AG20443 (cell line): Measurements from ENCODE around the gene DDRGK1.
A peak's percentile ranks its signal among the peaks of the same experiment; 100 is the strongest.
"Not testable (repeated sequence)": the region's sequence is repeated elsewhere in the genome, so short reads cannot be mapped to it uniquely, and the experiment has no call there.

Experiments
- DNase-seq: peaks from one replicate; pipeline ENCODE4 v3.0.0; 2012; ENCODE audit warnings: low spot score, mixed read lengths

The DDRGK1 gene

GRCh38 chr20:3183896-3184612 is 20.4 kb downstream of the DDRGK1 start:
- DNase-seq, result no peak

- not testable (repeated sequence) for DNase-seq
Measured at GRCh38 chr20:3182429-3182828, 22.1 kb downstream of the DDRGK1 start.

- DNase-seq, result no peak
Measured at GRCh38 chr20:3181270-3181669, 23.2 kb downstream of the DDRGK1 start.

GRCh38 chr20:3180319-3180718 is 24.2 kb downstream of the DDRGK1 start:
- no peak for DNase-seq

- no peak for DNase-seq
Measured at GRCh38 chr20:3177746-3178485, 26.6 kb downstream of the DDRGK1 start.

GRCh38 chr20:3175270-3175669 is 29.2 kb downstream of the DDRGK1 start:
- DNase-seq, result no peak

- no peak for DNase-seq
Measured at GRCh38 chr20:3174442-3175261, 29.8 kb downstream of the DDRGK1 start.

GRCh38 chr20:3173610-3174441 is 30.7 kb downstream of the DDRGK1 start:
- DNase-seq, result peak; percentile 99

GRCh38 chr20:3172933-3173609 is 31.4 kb downstream of the DDRGK1 start, which contains the start of gene LZTS3:
Gene LZTS3 (minus strand): TSS chr20:3173549. CDS start chr20:3167163, 6,386 bp downstream.
- peak; percentile 91 for DNase-seq

- DNase-seq, result no peak
Measured at GRCh38 chr20:3172126-3172932, 32.2 kb downstream of the DDRGK1 start.

GRCh38 chr20:3171391-3172125 is 32.9 kb downstream of the DDRGK1 start:
- no peak for DNase-seq

- DNase-seq, result no peak
Measured at GRCh38 chr20:3168829-3169590, 35.5 kb downstream of the DDRGK1 start.

- DNase-seq, result no peak
Measured at GRCh38 chr20:3168079-3168828, 36.2 kb downstream of the DDRGK1 start.

GRCh38 chr20:3167738-3168078 is 36.8 kb downstream of the DDRGK1 start:
- no peak for DNase-seq

- no peak for DNase-seq
Measured at GRCh38 chr20:3166913-3167342, 37.6 kb downstream of the DDRGK1 start.

- DNase-seq, result no peak
Measured at GRCh38 chr20:3166338-3166912, 38.1 kb downstream of the DDRGK1 start.

GRCh38 chr20:3165473-3166337 is 38.8 kb downstream of the DDRGK1 start:
- DNase-seq, result peak; percentile 51
